ENCODE measurements around the gene FLT3. TPM values are rescaled to one million over a fixed set of nuclear protein-coding genes. Genes with fewer than 3 reads are reported as not detected.

Gene FLT3
- total and polyA plus RNA-seq, 2 donors from 2014 or later = 2.9 TPM; not detected in 1

- Histone ChIP-seq H3K9me3 (ENCODE audit: control insufficient read depth in 2 of 3, insufficient read depth in 1 of 3, low read length in 3 of 3) (no peaks in the 10 kb centered on the region), H3K36me3 (ENCODE audit: control insufficient read depth in 2 of 3, insufficient read depth in 3 of 3, low read length in 3 of 3) (no peaks in the 10 kb centered on the region), H3K4me1 (ENCODE audit: control insufficient read depth in 2 of 3, insufficient read depth in 2 of 3, low read depth in 1 of 3, low read length in 3 of 3) (no peaks in the 10 kb centered on the region), H3K4me3 (ENCODE audit: low read length in 3 of 3) (no peak overlapping the region), H3K27me3 (ENCODE audit: control insufficient read depth, insufficient read depth, low read length) (no peaks in the 10 kb centered on the region), H3K27ac (ENCODE audit: low read depth in 2 of 2, low read length in 2 of 2) (no peak overlapping the region), H3K9ac (ENCODE audit: low read length in 3 of 3) (no peak overlapping the region)
- FAIRE-seq (no peak), DNase-seq (no peak)
- intact Hi-C loops (cut with DNase I) = no loop called here
- no peak for TF ChIP-seq CTCF (IDR thresholded peaks at IDR 0.05; ENCODE audit: borderline replicate concordance, extremely low read depth, insufficient read depth)
Measured at GRCh38 chr13:28121224-28121623, 20.8 kb upstream of the FLT3 start.

GRCh38 chr13:28120317-28120716 is 19.9 kb upstream of the FLT3 start:
- no peak for TF ChIP-seq CTCF (IDR thresholded peaks at IDR 0.05; ENCODE audit: borderline replicate concordance, extremely low read depth, insufficient read depth)
- H3K9ac ChIP-seq (ENCODE audit: low read length in 3 of 3) = no peak overlapping the region
- FAIRE-seq (no peak), DNase-seq (no peak)
- no peaks in the 10 kb centered on the region for H3K27me3 ChIP-seq (ENCODE audit: control insufficient read depth, insufficient read depth, low read length)
- H3K27ac ChIP-seq (ENCODE audit: low read depth in 2 of 2, low read length in 2 of 2) = no peak overlapping the region
- no peaks in the 10 kb centered on the region for H3K9me3 ChIP-seq (ENCODE audit: control insufficient read depth in 2 of 3, insufficient read depth in 1 of 3, low read length in 3 of 3)
- intact Hi-C loops (cut with DNase I) = no loop called here
- no peaks in the 10 kb centered on the region for H3K36me3 ChIP-seq (ENCODE audit: control insufficient read depth in 2 of 3, insufficient read depth in 3 of 3, low read length in 3 of 3)
- H3K4me1 ChIP-seq (ENCODE audit: control insufficient read depth in 2 of 3, insufficient read depth in 2 of 3, low read depth in 1 of 3, low read length in 3 of 3) = no peaks in the 10 kb centered on the region
- no peak overlapping the region for H3K4me3 ChIP-seq (ENCODE audit: low read length in 3 of 3)

GRCh38 chr13:28117689-28118377 is 17.5 kb upstream of the FLT3 start:
- Histone ChIP-seq H3K4me3 (ENCODE audit: low read length in 3 of 3) (no peak overlapping the region), H3K9ac (ENCODE audit: low read length in 3 of 3) (no peak overlapping the region), H3K27me3 (ENCODE audit: control insufficient read depth, insufficient read depth, low read length) (no peaks in the 10 kb centered on the region), H3K4me1 (ENCODE audit: control insufficient read depth in 2 of 3, insufficient read depth in 2 of 3, low read depth in 1 of 3, low read length in 3 of 3) (no peaks in the 10 kb centered on the region), H3K36me3 (ENCODE audit: control insufficient read depth in 2 of 3, insufficient read depth in 3 of 3, low read length in 3 of 3) (no peaks in the 10 kb centered on the region), H3K27ac (ENCODE audit: low read depth in 2 of 2, low read length in 2 of 2) (no peak overlapping the region), H3K9me3 (ENCODE audit: control insufficient read depth in 2 of 3, insufficient read depth in 1 of 3, low read length in 3 of 3) (no peaks in the 10 kb centered on the region)
- no peak for TF ChIP-seq CTCF (IDR thresholded peaks at IDR 0.05; ENCODE audit: borderline replicate concordance, extremely low read depth, insufficient read depth)
- FAIRE-seq (no peak), DNase-seq (peak in 1 of 5 donors; percentile 9)
- intact Hi-C loops (cut with DNase I) = no loop called here

- no peak for FAIRE-seq
- Histone ChIP-seq H3K27ac (ENCODE audit: low read depth in 2 of 2, low read length in 2 of 2) (no peak overlapping the region), H3K36me3 (ENCODE audit: control insufficient read depth in 2 of 3, insufficient read depth in 3 of 3, low read length in 3 of 3) (no peaks in the 10 kb centered on the region), H3K4me1 (ENCODE audit: control insufficient read depth in 2 of 3, insufficient read depth in 2 of 3, low read depth in 1 of 3, low read length in 3 of 3) (no peaks in the 10 kb centered on the region), H3K9me3 (ENCODE audit: control insufficient read depth in 2 of 3, insufficient read depth in 1 of 3, low read length in 3 of 3) (no peaks in the 10 kb centered on the region), H3K9ac (ENCODE audit: low read length in 3 of 3) (no peak overlapping the region), H3K4me3 (ENCODE audit: low read length in 3 of 3) (no peak overlapping the region), H3K27me3 (ENCODE audit: control insufficient read depth, insufficient read depth, low read length) (no peaks in the 10 kb centered on the region)
- intact Hi-C loops (cut with DNase I) = no loop called here
- no peak for TF ChIP-seq CTCF (IDR thresholded peaks at IDR 0.05; ENCODE audit: borderline replicate concordance, extremely low read depth, insufficient read depth)
- no peak for DNase-seq
Measured at GRCh38 chr13:28116736-28117135, 16.4 kb upstream of the FLT3 start.

All from kidney (tissue), 14 donors.